HG03520 (cell line): ENCODE measurements around the gene ZDHHC9.

Experiments used
- ATAC-seq: cut with Tn5 transposase; IDR thresholded peaks from one replicate; pipeline ENCODE4 v1.9.1; 2021; ENCODE audit warnings: mild to moderate bottlenecking, moderate library complexity; ENCODE audit not compliant: unreplicated experiment

Gene ZDHHC9

GRCh38 chrX:129823115-129823514 is 20.6 kb downstream of the ZDHHC9 start:
- ATAC-seq = peak; percentile 60

- no peak for ATAC-seq
Measured at GRCh38 chrX:129818123-129818522, 25.6 kb downstream of the ZDHHC9 start.

GRCh38 chrX:129813662-129814368 is 29.9 kb downstream of the ZDHHC9 start:
- no peak for ATAC-seq

- no peak for ATAC-seq
Measured at GRCh38 chrX:129808829-129809796, 34.6 kb downstream of the ZDHHC9 start.

GRCh38 chrX:129808158-129808828 is 35.4 kb downstream of the ZDHHC9 start:
- ATAC-seq = no peak

- no peak for ATAC-seq
Measured at GRCh38 chrX:129804806-129805205, 38.9 kb downstream of the ZDHHC9 start.

- ATAC-seq = no peak
Measured at GRCh38 chrX:129802863-129803262, 40.8 kb downstream of the ZDHHC9 start.

GRCh38 chrX:129800186-129800585 is 43.5 kb downstream of the ZDHHC9 start:
- no peak for ATAC-seq

- ATAC-seq = no peak
Measured at GRCh38 chrX:129798888-129799287, 44.8 kb downstream of the ZDHHC9 start.

- ATAC-seq = no peak
Measured at GRCh38 chrX:129798456-129798855, 45.2 kb downstream of the ZDHHC9 start.

- ATAC-seq = no peak
Measured at GRCh38 chrX:129797251-129797906, 46.3 kb downstream of the ZDHHC9 start.

- ATAC-seq = no peak
Measured at GRCh38 chrX:129795584-129795983, 48.1 kb downstream of the ZDHHC9 start.

- ATAC-seq = no peak
Measured at GRCh38 chrX:129793604-129794191, 50.0 kb downstream of the ZDHHC9 start.

- ATAC-seq = no peak
Measured at GRCh38 chrX:129792586-129793291, 50.9 kb downstream of the ZDHHC9 start.

GRCh38 chrX:129791961-129792570 is 51.6 kb downstream of the ZDHHC9 start:
- no peak for ATAC-seq

GRCh38 chrX:129791336-129791735 is 52.4 kb downstream of the ZDHHC9 start:
- ATAC-seq = no peak

GRCh38 chrX:129790808-129791207 is 52.9 kb downstream of the ZDHHC9 start:
- no peak for ATAC-seq

GRCh38 chrX:129790146-129790545 is 53.5 kb downstream of the ZDHHC9 start:
- ATAC-seq = no peak

GRCh38 chrX:129788527-129788926 is 55.2 kb downstream of the ZDHHC9 start:
- ATAC-seq = no peak
